GM21381 (cell line): Measurements from ENCODE around the gene TBC1D2B.

Source experiments
- ATAC-seq: cut with Tn5 transposase; IDR thresholded peaks from one replicate; pipeline ENCODE4 v1.9.1; 2021; ENCODE audit warnings: mild to moderate bottlenecking, moderate library complexity; ENCODE audit not compliant: unreplicated experiment

The TBC1D2B gene

GRCh38 chr15:78075490-78076230 lies 1.9 kb downstream of the TBC1D2B start:
- ATAC-seq: no peak

GRCh38 chr15:78073046-78073787 lies 4.3 kb downstream of the TBC1D2B start:
- no peak for ATAC-seq

- no peak for ATAC-seq
These were observed 5.2 kb downstream of the TBC1D2B start for GRCh38 chr15:78072080-78072892.

- no peak for ATAC-seq
These were observed 6.1 kb downstream of the TBC1D2B start for GRCh38 chr15:78071383-78071782.

GRCh38 chr15:78070049-78070700 lies 7.3 kb downstream of the TBC1D2B start:
- no peak for ATAC-seq

GRCh38 chr15:78069462-78070029 lies 8.0 kb downstream of the TBC1D2B start:
- ATAC-seq: no peak

- ATAC-seq: no peak
These were observed 8.5 kb downstream of the TBC1D2B start for GRCh38 chr15:78069052-78069414.

- ATAC-seq: no peak
These were observed 9.9 kb downstream of the TBC1D2B start for GRCh38 chr15:78067328-78068228.

- peak; percentile 64 for ATAC-seq
These were observed 11.3 kb downstream of the TBC1D2B start for GRCh38 chr15:78065973-78066946.

- no peak for ATAC-seq
These were observed 12.1 kb downstream of the TBC1D2B start for GRCh38 chr15:78065284-78065872.

GRCh38 chr15:78064544-78064943 lies 13.0 kb downstream of the TBC1D2B start:
- ATAC-seq: no peak

- no peak for ATAC-seq
These were observed 13.5 kb downstream of the TBC1D2B start for GRCh38 chr15:78063970-78064385.

- ATAC-seq: no peak
These were observed 14.3 kb downstream of the TBC1D2B start for GRCh38 chr15:78063217-78063616.

- ATAC-seq: peak; percentile 39
These were observed 15.5 kb downstream of the TBC1D2B start for GRCh38 chr15:78061963-78062427.

GRCh38 chr15:78060232-78060631 lies 17.3 kb downstream of the TBC1D2B start:
- no peak for ATAC-seq

- no peak for ATAC-seq
These were observed 18.2 kb downstream of the TBC1D2B start for GRCh38 chr15:78059110-78059839.

GRCh38 chr15:78058401-78058935 lies 19.0 kb downstream of the TBC1D2B start:
- ATAC-seq: no peak
